Cardiac muscle cell (in vitro differentiated cells and primary cell): ENCODE results near the gene MACC1. TPM values are rescaled to one million over a fixed set of nuclear protein-coding genes. Genes with fewer than 3 reads are reported as not detected.

Experiments used
- DNase-seq, 2 donors: peaks; one replicate each; pipeline versions ENCODE4 v3.0.0 to v3.0.0-alpha.2; 2010 to 2017; ENCODE audit warnings: low read depth in 1 of 2, low spot score in 1 of 2
- H3K27ac ChIP-seq: fragments of 200-600 bp; sonication (generic); 2 replicates; pipeline ENCODE4 v1.5.1; 2016
- H3K27me3 ChIP-seq: fragments of 200-600 bp; sonication (generic); 2 replicates; pipeline ENCODE4 v1.6.0; 2016; ENCODE audit warnings: control low read depth
- H3K36me3 ChIP-seq: fragments of 200-600 bp; sonication (generic); 2 replicates; pipeline ENCODE4 v1.5.1; 2016; ENCODE audit warnings: control low read depth
- H3K4me1 ChIP-seq: fragments of 200-600 bp; sonication (generic); 2 replicates; pipeline ENCODE4 v1.8.1; 2017; ENCODE audit warnings: low read depth, mild to moderate bottlenecking, mixed run types
- H3K4me3 ChIP-seq: fragments of 200-600 bp; sonication (generic); 2 replicates; pipeline ENCODE4 v1.5.1; 2016; ENCODE audit warnings: mild to moderate bottlenecking
- H3K9me3 ChIP-seq: fragments of 200-600 bp; sonication (generic); 2 replicates; pipeline ENCODE4 v1.5.1; 2017; ENCODE audit warnings: low read depth, mild to moderate bottlenecking, control low read depth
- polyA plus RNA-seq: library from polyadenylated mRNA; unstranded; fragments of >200 nt; fragmentation: Nextera tagmentation; extraction: Ambion mirVana; gene quantifications from 2 replicates; pipeline ENCODE4 v1.2.1, GENCODE V29; 2016
- total RNA-seq: library from RNA; depleted of rRNA; stranded (reverse); fragments of >200 nt; gene quantifications from 2 replicates; pipeline ENCODE4 v1.2.3, GENCODE V29; 2016
- TF ChIP-seq, protein P1 (sequence below): IDR thresholded peaks from 2 replicates; pipeline ENCODE4 v1.5.1; 2012; ENCODE audit warnings: low read depth, mild to moderate bottlenecking, low read length

The MACC1 gene
- total and polyA plus RNA-seq, 2 experiments from 2014 or later: 0.06 TPM; not detected in 1

- H3K4me3 ChIP-seq: no peak overlapping the region
- TF ChIP-seq, protein P1, sequence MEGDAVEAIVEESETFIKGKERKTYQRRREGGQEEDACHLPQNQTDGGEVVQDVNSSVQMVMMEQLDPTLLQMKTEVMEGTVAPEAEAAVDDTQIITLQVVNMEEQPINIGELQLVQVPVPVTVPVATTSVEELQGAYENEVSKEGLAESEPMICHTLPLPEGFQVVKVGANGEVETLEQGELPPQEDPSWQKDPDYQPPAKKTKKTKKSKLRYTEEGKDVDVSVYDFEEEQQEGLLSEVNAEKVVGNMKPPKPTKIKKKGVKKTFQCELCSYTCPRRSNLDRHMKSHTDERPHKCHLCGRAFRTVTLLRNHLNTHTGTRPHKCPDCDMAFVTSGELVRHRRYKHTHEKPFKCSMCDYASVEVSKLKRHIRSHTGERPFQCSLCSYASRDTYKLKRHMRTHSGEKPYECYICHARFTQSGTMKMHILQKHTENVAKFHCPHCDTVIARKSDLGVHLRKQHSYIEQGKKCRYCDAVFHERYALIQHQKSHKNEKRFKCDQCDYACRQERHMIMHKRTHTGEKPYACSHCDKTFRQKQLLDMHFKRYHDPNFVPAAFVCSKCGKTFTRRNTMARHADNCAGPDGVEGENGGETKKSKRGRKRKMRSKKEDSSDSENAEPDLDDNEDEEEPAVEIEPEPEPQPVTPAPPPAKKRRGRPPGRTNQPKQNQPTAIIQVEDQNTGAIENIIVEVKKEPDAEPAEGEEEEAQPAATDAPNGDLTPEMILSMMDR: no peak
- no peak overlapping the region for H3K27ac ChIP-seq
- no peaks in the 10 kb centered on the region for H3K9me3 ChIP-seq
- H3K36me3 ChIP-seq: no peaks in the 10 kb centered on the region
- H3K4me1 ChIP-seq: peaks cover 3% of the 10 kb centered on the region
- no peaks in the 10 kb centered on the region for H3K27me3 ChIP-seq
- DNase-seq: no peak
Observed at GRCh38 chr7:20223356-20223755, 6.2 kb upstream of the MACC1 start.

GRCh38 chr7:20222219-20222828 lies 5.1 kb upstream of the MACC1 start:
- Histone ChIP-seq H3K27me3 (no peaks in the 10 kb centered on the region), H3K4me3 (no peak overlapping the region), H3K27ac (no peak overlapping the region), H3K4me1 (peaks cover 3% of the 10 kb centered on the region), H3K36me3 (no peaks in the 10 kb centered on the region), H3K9me3 (no peaks in the 10 kb centered on the region)
- TF ChIP-seq, protein P1: no peak
- DNase-seq: no peak

DNA sequence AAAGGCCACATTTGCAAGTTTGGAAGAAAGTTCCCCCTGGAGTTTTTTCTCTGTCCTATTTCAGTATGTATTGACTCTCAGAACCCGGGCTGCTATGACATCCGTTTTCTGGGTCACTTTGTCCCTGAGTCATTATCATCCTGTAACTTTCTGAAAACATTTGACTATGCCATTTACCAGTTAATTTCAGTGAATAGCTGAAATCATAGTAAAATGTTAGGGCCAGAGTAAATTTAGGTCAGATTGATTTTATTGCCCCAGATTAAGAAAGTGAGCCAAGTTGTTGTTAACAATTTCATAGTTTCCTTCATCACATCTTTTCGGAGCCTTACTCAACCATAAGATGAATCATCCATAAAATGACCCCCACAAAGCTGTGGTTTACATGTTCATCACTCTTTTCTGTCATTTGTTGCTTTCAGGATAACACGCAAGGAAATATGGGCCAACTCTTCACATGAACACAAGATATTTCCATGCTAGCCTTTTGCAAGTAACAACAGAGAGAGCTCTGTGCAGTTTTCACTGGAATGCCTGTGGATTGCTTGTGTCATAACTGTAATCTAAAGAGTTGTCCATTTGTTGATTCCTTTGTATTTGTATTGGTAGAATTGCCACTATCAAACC lies 3.9 kb upstream of the MACC1 start:
- Histone ChIP-seq H3K4me1 (peaks cover 3% of the 10 kb centered on the region), H3K9me3 (no peaks in the 10 kb centered on the region), H3K36me3 (no peaks in the 10 kb centered on the region), H3K27ac (no peak overlapping the region), H3K27me3 (no peaks in the 10 kb centered on the region), H3K4me3 (no peak overlapping the region)
- DNase-seq: peak in 1 of 2 donors; percentile 96
- TF ChIP-seq, protein P1: no peak

GRCh38 chr7:20220293-20220761 lies 3.1 kb upstream of the MACC1 start:
- Histone ChIP-seq H3K27ac (no peak overlapping the region), H3K36me3 (no peaks in the 10 kb centered on the region), H3K4me1 (peaks cover 6% of the 10 kb centered on the region), H3K27me3 (no peaks in the 10 kb centered on the region), H3K9me3 (no peaks in the 10 kb centered on the region), H3K4me3 (no peak overlapping the region)
- TF ChIP-seq, protein P1: no peak
- no peak for DNase-seq

- no peaks in the 10 kb centered on the region for H3K27me3 ChIP-seq
- H3K9me3 ChIP-seq: no peaks in the 10 kb centered on the region
- no peak overlapping the region for H3K27ac ChIP-seq
- TF ChIP-seq, protein P1: no peak
- peak in 1 of 2 donors; percentile 94 for DNase-seq
- H3K36me3 ChIP-seq: no peaks in the 10 kb centered on the region
- no peak overlapping the region for H3K4me3 ChIP-seq
- H3K4me1 ChIP-seq: peaks cover 8% of the 10 kb centered on the region
Observed at GRCh38 chr7:20219446-20220292, 2.5 kb upstream of the MACC1 start.
